Parathyroid adenoma (tissue), 2 donors: ENCODE results near the gene LRRK1.

Experiments
- H2AFZ ChIP-seq: fragments of 300-600 bp; sonication (generic); one replicate; pipeline ENCODE4 v1.7.0; 2017; ENCODE audit warnings: antibody characterized with exemption, mild to moderate bottlenecking
- H3K27ac ChIP-seq: fragments of 300-600 bp; sonication (generic); one replicate; pipeline ENCODE4 v1.7.0; 2017
- H3K27me3 ChIP-seq: fragments of 300-600 bp; sonication (generic); one replicate; pipeline ENCODE4 v1.7.0; 2017; ENCODE audit warnings: low read length; ENCODE audit not compliant: control insufficient read depth, insufficient read depth
- H3K36me3 ChIP-seq: fragments of 300-600 bp; sonication (generic); one replicate; pipeline ENCODE4 v1.7.0; 2017; ENCODE audit warnings: low read length; ENCODE audit not compliant: control insufficient read depth, insufficient read depth
- H3K4me1 ChIP-seq: fragments of 300-600 bp; sonication (generic); one replicate; pipeline ENCODE4 v1.7.0; 2017; ENCODE audit warnings: control low read depth
- H3K4me2 ChIP-seq: fragments of 300-600 bp; sonication (generic); one replicate; pipeline ENCODE4 v1.7.0; 2017; ENCODE audit warnings: low read length
- H3K4me3 ChIP-seq: fragments of 300-600 bp; sonication (generic); one replicate; pipeline ENCODE4 v1.7.0; 2017; ENCODE audit warnings: low read depth, low read length
- H3K79me2 ChIP-seq: fragments of 300-600 bp; sonication (generic); one replicate; pipeline ENCODE4 v1.7.0; 2017; ENCODE audit warnings: control low read depth
- H3K9ac ChIP-seq: fragments of 300-600 bp; sonication (generic); one replicate; pipeline ENCODE4 v1.7.0; 2017; ENCODE audit warnings: mild to moderate bottlenecking
- H3K9me3 ChIP-seq: fragments of 300-600 bp; sonication (generic); one replicate; pipeline ENCODE4 v1.7.0; 2017; ENCODE audit warnings: low read length; ENCODE audit not compliant: control insufficient read depth
- TF ChIP-seq, protein P1 (sequence below): fragments of 300-600 bp; sonication (generic); IDR thresholded peaks from one replicate; pipeline ENCODE4 v1.7.0; 2017; ENCODE audit warnings: antibody characterized with exemption, mild to moderate bottlenecking
- donor health status: primary hyperparathyroidism.

The LRRK1 gene

GRCh38 chr15:100973351-100974111 is 54.4 kb downstream of the LRRK1 start:
- H2AFZ ChIP-seq, result no peak overlapping the region
- H3K27ac ChIP-seq, result no peak overlapping the region
- TF ChIP-seq, protein P1, sequence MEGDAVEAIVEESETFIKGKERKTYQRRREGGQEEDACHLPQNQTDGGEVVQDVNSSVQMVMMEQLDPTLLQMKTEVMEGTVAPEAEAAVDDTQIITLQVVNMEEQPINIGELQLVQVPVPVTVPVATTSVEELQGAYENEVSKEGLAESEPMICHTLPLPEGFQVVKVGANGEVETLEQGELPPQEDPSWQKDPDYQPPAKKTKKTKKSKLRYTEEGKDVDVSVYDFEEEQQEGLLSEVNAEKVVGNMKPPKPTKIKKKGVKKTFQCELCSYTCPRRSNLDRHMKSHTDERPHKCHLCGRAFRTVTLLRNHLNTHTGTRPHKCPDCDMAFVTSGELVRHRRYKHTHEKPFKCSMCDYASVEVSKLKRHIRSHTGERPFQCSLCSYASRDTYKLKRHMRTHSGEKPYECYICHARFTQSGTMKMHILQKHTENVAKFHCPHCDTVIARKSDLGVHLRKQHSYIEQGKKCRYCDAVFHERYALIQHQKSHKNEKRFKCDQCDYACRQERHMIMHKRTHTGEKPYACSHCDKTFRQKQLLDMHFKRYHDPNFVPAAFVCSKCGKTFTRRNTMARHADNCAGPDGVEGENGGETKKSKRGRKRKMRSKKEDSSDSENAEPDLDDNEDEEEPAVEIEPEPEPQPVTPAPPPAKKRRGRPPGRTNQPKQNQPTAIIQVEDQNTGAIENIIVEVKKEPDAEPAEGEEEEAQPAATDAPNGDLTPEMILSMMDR, result no peak
- no peaks in the 10 kb centered on the region for H3K4me1 ChIP-seq
- peak overlapping the region; percentile 9 for H3K4me2 ChIP-seq
- no peak overlapping the region for H3K9ac ChIP-seq
- no peaks in the 10 kb centered on the region for H3K9me3 ChIP-seq
- no peaks in the 10 kb centered on the region for H3K27me3 ChIP-seq
- no peaks in the 10 kb centered on the region for H3K79me2 ChIP-seq
- H3K4me3 ChIP-seq, result peak overlapping the region; percentile 16
- H3K36me3 ChIP-seq, result no peaks in the 10 kb centered on the region

DNA sequence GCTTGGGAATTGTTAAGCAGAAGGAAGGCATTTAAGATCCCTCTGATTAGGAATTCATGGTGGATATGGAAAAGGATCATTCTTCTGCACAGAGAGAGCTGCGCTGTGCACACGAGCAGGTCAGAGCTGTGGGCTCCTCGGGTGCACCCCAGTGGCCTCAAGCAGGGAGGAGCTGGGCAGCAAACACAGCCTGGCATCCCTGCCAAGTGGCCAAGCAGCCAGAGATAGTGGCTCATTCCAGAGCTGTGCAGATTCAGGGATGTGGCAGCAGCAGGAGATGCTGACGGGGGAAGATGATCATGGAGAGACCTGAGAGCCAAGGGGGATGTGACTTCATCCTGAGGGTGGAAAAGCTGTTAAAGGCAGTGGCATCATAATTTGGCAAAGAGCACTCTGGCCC is 55.9 kb downstream of the LRRK1 start:
- Histone ChIP-seq H3K9me3 (no peaks in the 10 kb centered on the region), H3K9ac (no peak overlapping the region), H3K4me3 (no peak overlapping the region), H3K79me2 (no peaks in the 10 kb centered on the region), H3K36me3 (no peaks in the 10 kb centered on the region), H3K27ac (no peak overlapping the region), H3K27me3 (no peaks in the 10 kb centered on the region), H3K4me2 (no peak overlapping the region), H3K4me1 (no peaks in the 10 kb centered on the region), H2AFZ (no peak overlapping the region)
- TF ChIP-seq, protein P1, result no peak

GRCh38 chr15:100980410-100981046 is 61.4 kb downstream of the LRRK1 start:
- Histone ChIP-seq H3K4me2 (no peak overlapping the region), H3K27ac (no peak overlapping the region), H3K4me3 (no peak overlapping the region), H3K9ac (no peak overlapping the region), H3K4me1 (no peaks in the 10 kb centered on the region), H2AFZ (no peak overlapping the region), H3K9me3 (no peaks in the 10 kb centered on the region), H3K79me2 (no peaks in the 10 kb centered on the region), H3K27me3 (no peaks in the 10 kb centered on the region), H3K36me3 (no peaks in the 10 kb centered on the region)
- TF ChIP-seq, protein P1, result no peak

GRCh38 chr15:100981086-100981485 is 61.9 kb downstream of the LRRK1 start:
- H2AFZ ChIP-seq, result no peak overlapping the region
- H3K27me3 ChIP-seq, result no peaks in the 10 kb centered on the region
- H3K4me3 ChIP-seq, result no peak overlapping the region
- no peaks in the 10 kb centered on the region for H3K9me3 ChIP-seq
- no peaks in the 10 kb centered on the region for H3K36me3 ChIP-seq
- H3K4me1 ChIP-seq, result no peaks in the 10 kb centered on the region
- TF ChIP-seq, protein P1, result no peak
- no peak overlapping the region for H3K4me2 ChIP-seq
- no peak overlapping the region for H3K27ac ChIP-seq
- no peaks in the 10 kb centered on the region for H3K79me2 ChIP-seq
- no peak overlapping the region for H3K9ac ChIP-seq
